Epithelial cell of proximal tubule (primary cell): ENCODE measurements around the gene PECR. TPM values are rescaled to one million over a fixed set of nuclear protein-coding genes. Genes with fewer than 3 reads are reported as not detected.

Source experiments
- DNase-seq: peaks from one replicate; pipeline ENCODE4 v3.0.0-alpha.2; 2011; ENCODE audit warnings: low read depth
- H3K4me3 ChIP-seq: 2 replicates; pipeline ENCODE4 v1.5.1; 2011; ENCODE audit warnings: low read depth, mild to moderate bottlenecking, low read length
- CTCF ChIP-seq: conservative IDR thresholded peaks from 2 replicates; pipeline ENCODE4 v1.5.1; 2012; ENCODE audit warnings: low read depth, mild to moderate bottlenecking, low read length
- total RNA-seq: library from RNA; depleted of rRNA; stranded (reverse); fragments of >200 nt; gene quantifications from 2 replicates; pipeline ENCODE4 v1.2.3, GENCODE V29; 2015

Gene PECR
- total RNA-seq, 1 donor from 2014 or later, result 16.7 TPM

- no peak for TF ChIP-seq CTCF
- no peak for DNase-seq
- H3K4me3 ChIP-seq, result peak overlapping the region; percentile 81
Observed at GRCh38 chr2:216107320-216107719, 25.7 kb upstream of the PECR start.

- H3K4me3 ChIP-seq, result no peak overlapping the region
- TF ChIP-seq CTCF, result no peak
- DNase-seq, result no peak
Observed at GRCh38 chr2:216104691-216105090, 23.1 kb upstream of the PECR start.

GRCh38 chr2:216103213-216103612 is 21.6 kb upstream of the PECR start:
- no peak for TF ChIP-seq CTCF
- no peak for DNase-seq
- H3K4me3 ChIP-seq, result no peak overlapping the region

- DNase-seq, result no peak
- no peak for TF ChIP-seq CTCF
- no peak overlapping the region for H3K4me3 ChIP-seq
Observed at GRCh38 chr2:216101109-216101508, 19.5 kb upstream of the PECR start.

- TF ChIP-seq CTCF, result no peak
- no peak for DNase-seq
- H3K4me3 ChIP-seq, result no peak overlapping the region
Observed at GRCh38 chr2:216098421-216099334, 17.1 kb upstream of the PECR start.

GRCh38 chr2:216094701-216095100 is 13.1 kb upstream of the PECR start:
- TF ChIP-seq CTCF, result no peak
- no peak for DNase-seq
- no peak overlapping the region for H3K4me3 ChIP-seq

GRCh38 chr2:216092646-216093045 is 11.0 kb upstream of the PECR start:
- no peak for DNase-seq
- TF ChIP-seq CTCF, result no peak
- no peak overlapping the region for H3K4me3 ChIP-seq
